T-cell (primary cell): ENCODE results near the gene INMT. TPM values are rescaled to one million over a fixed set of nuclear protein-coding genes. Genes with fewer than 3 reads are reported as not detected.

ENCODE experiments used
- ATAC-seq, 4 experiments: fragments of 200-7000 bp in 3 of 4; fragments of 150-1000 bp in 1 of 4; cut with Tn5 transposase; replicated peaks in 1 of 4; 1 replicate in 3 of 4; 2 replicates in 1 of 4; pipeline ENCODE4 v1.10.0; 2021; ENCODE audit warnings: moderate library complexity in 3 of 4, mild to moderate bottlenecking in 2 of 4, moderate number of reproducible peaks in 1 of 4
- CTCF ChIA-PET, 2 donors: fragments of 300-600 bp; sonication (Branson Sonifier 250); formaldehyde crosslinking; loops; one replicate each; lab custom pipeline; 2022; ENCODE audit warnings: antibody characterized with exemption in 2 of 2; lab: Charles Lee
- POLR2A ChIA-PET, 2 donors: fragments of 300-600 bp; sonication (Branson Sonifier 250); formaldehyde crosslinking; loops; one replicate each; lab custom pipeline; 2022; ENCODE audit warnings: antibody characterized with exemption in 2 of 2; lab: Charles Lee
- DNase-seq, 35 experiments: peaks; one replicate each; pipeline versions ENCODE4 v3.0.0 to v3.0.0-alpha.2; 2013 to 2023
- H3K27ac ChIP-seq: one replicate; pipeline ENCODE4 v1.5.1; 2013; ENCODE audit warnings: low read length
- H3K27me3 ChIP-seq, 2 experiments: replicated peaks in 1 of 2; 1 replicate in 1 of 2; 2 replicates in 1 of 2; pipeline versions ENCODE4 v1.6.1 to v1.7.0; 2013; ENCODE audit warnings: low read length in 1 of 2, mixed read lengths in 1 of 2; ENCODE audit not compliant: control insufficient read depth in 2 of 2, insufficient read depth in 2 of 2; ENCODE audit errors: extremely low read depth in 1 of 2
- H3K36me3 ChIP-seq, 2 donors: 1 replicate in 1 of 2; 2 replicates in 1 of 2; pipeline versions ENCODE4 v1.6.1 to v1.7.0; 2013; ENCODE audit warnings: low read length in 1 of 2; ENCODE audit not compliant: control insufficient read depth in 2 of 2, insufficient read depth in 1 of 2; ENCODE audit errors: extremely low read depth in 1 of 2
- H3K4me1 ChIP-seq, 2 experiments: 1 replicate in 1 of 2; 2 replicates in 1 of 2; pipeline versions ENCODE4 v1.6.1 to v1.7.0; 2013; ENCODE audit warnings: low read length in 2 of 2, mixed read lengths in 1 of 2; ENCODE audit not compliant: insufficient read depth in 2 of 2, control insufficient read depth in 1 of 2; ENCODE audit errors: extremely low read depth in 1 of 2
- H3K4me3 ChIP-seq, 2 donors: 1 replicate in 1 of 2; 2 replicates in 1 of 2; pipeline versions ENCODE4 v1.5.1 to v1.7.0; 2013; ENCODE audit warnings: mild to moderate bottlenecking in 2 of 2, low read length in 1 of 2, moderate library complexity in 1 of 2; ENCODE audit not compliant: control insufficient read depth in 1 of 2; ENCODE audit errors: extremely low read depth in 1 of 2
- H3K9me3 ChIP-seq: 2 replicates; pipeline ENCODE4 v1.7.0; 2013
- H3K27ac Mint-ChIP-seq, 2 donors: one replicate each; pipeline ENCODE4 v1.8.0; 2020 to 2021; ENCODE audit warnings: mild to moderate bottlenecking in 2 of 2, mixed read lengths in 2 of 2
- H3K27me3 Mint-ChIP-seq, 2 donors: one replicate each; pipeline ENCODE4 v1.8.0; 2021 to 2022; ENCODE audit warnings: mixed read lengths in 2 of 2
- H3K36me3 Mint-ChIP-seq: one replicate; pipeline ENCODE4 v1.8.0; 2021; ENCODE audit warnings: mixed read lengths
- H3K4me1 Mint-ChIP-seq, 3 donors: one replicate each; pipeline ENCODE4 v1.8.0; 2020 to 2022; ENCODE audit warnings: mixed read lengths in 3 of 3, mild to moderate bottlenecking in 1 of 3
- H3K4me3 Mint-ChIP-seq, 3 donors: one replicate each; pipeline ENCODE4 v1.8.0; 2020 to 2022; ENCODE audit warnings: mild to moderate bottlenecking in 3 of 3, mixed read lengths in 3 of 3, moderate library complexity in 3 of 3
- H3K9me3 Mint-ChIP-seq, 3 donors: one replicate each; pipeline ENCODE4 v1.8.0; 2020 to 2022; ENCODE audit warnings: mixed read lengths in 3 of 3
- WGBS: methylation state at CpG from one replicate; pipeline ENCODE4 v1.1.5; 2013; ENCODE audit warnings: missing lambda C conversion rate; ENCODE audit not compliant: insufficient coverage; 5-methylcytosine and 5-hydroxymethylcytosine counted together
- total RNA-seq, 35 experiments: library from RNA in 6 of 35; stranded (reverse) in 6 of 35; fragments of 120-200 nt in 1 of 35; gene quantifications; one replicate each; pipeline versions ENCODE4 v1.2.1 to v1.2.4 and lab custom pipeline; 2013 to 2026

Gene INMT
- total RNA-seq, 5 donors from 2014 or later (not counting 1 experiment from before 2014, with no cell fraction given), result 0.14 to 1.7 (median 0.75) TPM

DNA sequence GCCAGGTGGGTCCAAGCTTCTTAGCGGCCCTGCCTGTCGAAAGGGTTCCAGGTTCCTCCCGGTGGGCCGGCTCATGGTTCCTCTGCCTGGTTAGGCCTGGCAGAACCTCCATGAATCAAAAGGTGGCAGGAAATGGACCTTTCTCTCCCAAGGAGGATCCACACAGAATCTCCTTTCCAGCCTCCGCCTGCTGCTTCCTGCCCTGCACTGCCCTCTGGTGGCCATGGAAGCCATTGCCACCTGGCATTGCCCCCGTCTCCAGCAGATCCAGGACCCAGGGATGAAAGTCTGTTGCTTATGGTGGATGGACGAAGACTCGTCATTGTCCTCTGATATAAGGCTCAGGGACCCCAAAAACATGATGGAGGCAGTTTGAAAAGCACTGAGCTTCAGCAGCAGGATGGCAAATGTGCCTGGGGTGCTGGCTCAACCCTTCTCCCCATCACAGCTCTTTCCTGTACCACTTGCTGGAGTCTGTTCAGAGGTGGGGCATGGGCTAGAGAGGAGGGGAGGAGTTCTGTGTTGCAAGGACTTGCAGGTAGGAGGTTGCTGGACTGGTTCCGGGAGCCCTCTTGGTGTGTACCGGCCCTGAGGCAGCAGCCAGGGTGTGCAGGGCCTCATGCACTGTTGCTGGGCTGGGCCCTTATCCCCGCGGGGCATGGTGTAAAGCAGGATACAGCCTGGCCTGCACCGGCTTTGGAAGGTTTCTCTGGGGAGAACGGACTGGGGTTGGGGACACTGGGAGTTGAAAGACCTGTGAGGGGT is 11.3 kb upstream of the INMT start:
- ATAC-seq, result peak; percentile 52 to 64 (median 58)
- H3K4me1 Mint-ChIP-seq, result peaks cover 36 to 48% (median 47%) of the 10 kb centered on the region in 3 donors
- peak overlapping the region in 1 of 3 donors; percentile 24 for H3K4me3 Mint-ChIP-seq
- CTCF ChIA-PET, result interaction anchor here (0.5 to 5.5 kb wide), 25 partner anchors 9 to 463 kb away, joined by 3 to 41 read pairs (median 4); partner anchors contain the start of gene CRHR2 (in 2 of the 2)
- H3K27me3 Mint-ChIP-seq, result no peaks in the 10 kb centered on the region
- peak overlapping the region in 1 of 2 donors; percentile 64 for H3K27ac Mint-ChIP-seq
- Histone ChIP-seq H3K27ac (no peak overlapping the region), H3K36me3 (no peaks in the 10 kb centered on the region), H3K4me3 (no peak overlapping the region), H3K4me1 (peaks cover 17 to 51% of the 10 kb centered on the region in 2 experiments), H3K9me3 (no peaks in the 10 kb centered on the region), H3K27me3 (no peaks in the 10 kb centered on the region)
- H3K36me3 Mint-ChIP-seq, result no peaks in the 10 kb centered on the region
- DNase-seq, result peak; percentile 23 to 85 (median 67)
- POLR2A ChIA-PET, result no interaction called here
- H3K9me3 Mint-ChIP-seq, result no peaks in the 10 kb centered on the region
- WGBS, result 65% methylated on average over 10 of the region's 14 CpGs

DNA sequence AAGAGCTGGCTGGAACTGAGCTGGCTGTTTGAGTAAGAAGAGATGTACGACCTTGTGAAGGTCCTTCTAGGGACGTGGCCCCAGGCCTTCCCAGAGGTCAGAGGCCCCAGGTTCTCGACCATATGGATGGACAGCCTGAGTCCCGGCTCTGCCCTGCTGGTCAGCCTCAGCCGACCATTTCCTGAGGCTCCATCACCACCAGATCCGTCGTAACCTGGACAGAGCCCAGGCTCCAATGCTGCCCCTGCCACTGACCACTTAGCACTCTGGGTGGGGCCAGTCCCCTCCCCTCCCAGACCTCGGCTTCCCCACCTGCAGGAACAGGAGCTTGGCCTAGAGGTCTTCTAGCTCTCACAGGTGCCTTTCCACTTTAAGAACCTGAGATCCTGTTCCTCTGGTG is 10.6 kb upstream of the INMT start:
- POLR2A ChIA-PET, result no interaction called here
- no peak for ATAC-seq
- H3K27ac Mint-ChIP-seq, result no peak overlapping the region

DNA sequence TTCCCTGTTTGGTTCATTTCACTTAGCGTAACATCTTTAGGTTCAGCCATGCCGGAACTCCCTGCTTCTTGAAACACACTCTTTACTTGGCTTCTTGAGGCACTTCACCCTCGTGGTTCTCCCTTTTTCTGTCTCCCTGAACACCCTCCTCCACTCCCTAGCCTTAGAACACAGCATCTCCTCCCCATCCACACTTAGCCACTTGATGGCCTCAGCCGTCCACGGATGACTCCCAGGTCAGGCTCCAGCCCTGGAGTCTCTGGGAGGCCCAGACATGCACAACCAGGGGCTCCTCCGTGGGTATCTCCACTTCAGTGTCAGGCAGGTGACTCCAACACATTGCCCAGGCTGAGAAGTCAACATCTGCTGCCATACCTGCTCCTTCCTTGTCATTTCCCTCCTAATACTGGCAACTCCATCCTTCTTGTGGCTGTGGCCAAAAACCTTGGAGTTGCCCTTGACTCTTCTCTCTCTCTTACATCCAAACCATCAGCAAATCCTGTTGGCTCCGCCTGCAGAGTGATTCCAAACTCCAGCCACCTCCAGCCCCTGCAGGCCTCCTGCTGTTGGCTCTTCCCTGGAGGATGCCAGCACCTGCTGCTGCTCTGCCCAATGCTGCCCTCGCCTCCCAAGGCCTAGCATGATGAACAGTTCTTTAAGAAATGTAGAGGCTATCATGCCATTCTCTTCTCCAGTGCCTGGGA is 8.4 kb upstream of the INMT start:
- Mint-ChIP-seq H3K4me3 (no peak overlapping the region), H3K4me1 (peaks cover 18 to 34% (median 31%) of the 10 kb centered on the region in 3 donors), H3K27me3 (no peaks in the 10 kb centered on the region), H3K27ac (no peak overlapping the region), H3K36me3 (no peaks in the 10 kb centered on the region), H3K9me3 (no peaks in the 10 kb centered on the region)
- H3K9me3 ChIP-seq, result no peaks in the 10 kb centered on the region
- H3K4me3 ChIP-seq, result no peak overlapping the region
- H3K27ac ChIP-seq, result no peak overlapping the region
- WGBS, result 77% methylated on average over 8 of the region's 8 CpGs
- no peaks in the 10 kb centered on the region for H3K36me3 ChIP-seq
- ATAC-seq (no peak), DNase-seq (no peak)
- H3K27me3 ChIP-seq, result no peaks in the 10 kb centered on the region
- ChIA-PET POLR2A (no interaction called here), CTCF (no interaction called here)
- H3K4me1 ChIP-seq, result peaks cover 3 to 42% of the 10 kb centered on the region in 2 experiments

More for the DNA sequence above, 10.6 kb upstream of the INMT start:
- DNase-seq, result no peak
- CTCF ChIA-PET, result interaction anchor here (0.5 to 5.5 kb wide), 12 partner anchors 10 to 192 kb away, joined by 3 to 41 read pairs (median 6); partner anchors contain the start of gene CRHR2 (in 1 of the 2)
- H3K4me3 ChIP-seq, result no peak overlapping the region
- H3K27me3 Mint-ChIP-seq, result no peaks in the 10 kb centered on the region
- H3K27me3 ChIP-seq, result no peaks in the 10 kb centered on the region
- H3K27ac ChIP-seq, result no peak overlapping the region
- H3K36me3 Mint-ChIP-seq, result no peaks in the 10 kb centered on the region
- H3K4me1 Mint-ChIP-seq, result peaks cover 36 to 48% (median 47%) of the 10 kb centered on the region in 3 donors
- H3K9me3 ChIP-seq, result no peaks in the 10 kb centered on the region
- H3K36me3 ChIP-seq, result no peaks in the 10 kb centered on the region
- H3K9me3 Mint-ChIP-seq, result no peaks in the 10 kb centered on the region
- no peak overlapping the region for H3K4me3 Mint-ChIP-seq
- WGBS, result 83% methylated on average over 7 of the region's 8 CpGs
- H3K4me1 ChIP-seq, result peaks cover 17 to 51% of the 10 kb centered on the region in 2 experiments

DNA sequence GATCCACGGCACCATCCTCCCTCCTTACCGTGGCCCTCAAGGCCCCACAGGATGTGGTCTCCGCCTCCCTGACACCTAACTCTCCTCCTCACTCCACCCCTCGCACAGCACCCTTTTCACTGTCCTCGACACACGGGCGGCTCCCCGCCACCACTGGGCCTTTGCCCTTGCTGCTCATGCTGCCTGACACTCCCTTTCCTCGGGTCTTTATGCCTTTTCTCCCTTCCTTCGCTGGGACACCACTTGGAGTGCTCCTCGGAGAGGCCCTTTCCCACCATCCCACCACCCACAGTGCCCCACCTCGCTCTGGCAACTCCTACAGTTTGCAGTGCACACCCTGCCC is 7.9 kb upstream of the INMT start:
- H3K27ac ChIP-seq, result no peak overlapping the region
- H3K4me1 ChIP-seq, result peaks cover 0 to 37% of the 10 kb centered on the region in 2 experiments
- H3K4me3 Mint-ChIP-seq, result no peak overlapping the region
- no peaks in the 10 kb centered on the region for H3K36me3 ChIP-seq
- POLR2A ChIA-PET, result no interaction called here
- H3K9me3 ChIP-seq, result no peaks in the 10 kb centered on the region
- WGBS, result 66% methylated on average over 12 of the region's 12 CpGs
- peak in 1 of 4 experiments; percentile 36 for ATAC-seq
- peak in 2 of 35 experiments; percentile 14 to 20 for DNase-seq
- no peaks in the 10 kb centered on the region for H3K9me3 Mint-ChIP-seq
- H3K4me3 ChIP-seq, result no peak overlapping the region
- no peak overlapping the region for H3K27ac Mint-ChIP-seq
- peaks cover 13 to 28% (median 26%) of the 10 kb centered on the region in 3 donors for H3K4me1 Mint-ChIP-seq
- CTCF ChIA-PET, result interaction anchor here in 1 of 2 donors (1.0 kb wide), 1 partner anchor 40 kb away, joined by 3 read pairs; no protein-coding TSS in a partner anchor
- no peaks in the 10 kb centered on the region for H3K27me3 Mint-ChIP-seq
- no peaks in the 10 kb centered on the region for H3K27me3 ChIP-seq
- no peaks in the 10 kb centered on the region for H3K36me3 Mint-ChIP-seq

DNA sequence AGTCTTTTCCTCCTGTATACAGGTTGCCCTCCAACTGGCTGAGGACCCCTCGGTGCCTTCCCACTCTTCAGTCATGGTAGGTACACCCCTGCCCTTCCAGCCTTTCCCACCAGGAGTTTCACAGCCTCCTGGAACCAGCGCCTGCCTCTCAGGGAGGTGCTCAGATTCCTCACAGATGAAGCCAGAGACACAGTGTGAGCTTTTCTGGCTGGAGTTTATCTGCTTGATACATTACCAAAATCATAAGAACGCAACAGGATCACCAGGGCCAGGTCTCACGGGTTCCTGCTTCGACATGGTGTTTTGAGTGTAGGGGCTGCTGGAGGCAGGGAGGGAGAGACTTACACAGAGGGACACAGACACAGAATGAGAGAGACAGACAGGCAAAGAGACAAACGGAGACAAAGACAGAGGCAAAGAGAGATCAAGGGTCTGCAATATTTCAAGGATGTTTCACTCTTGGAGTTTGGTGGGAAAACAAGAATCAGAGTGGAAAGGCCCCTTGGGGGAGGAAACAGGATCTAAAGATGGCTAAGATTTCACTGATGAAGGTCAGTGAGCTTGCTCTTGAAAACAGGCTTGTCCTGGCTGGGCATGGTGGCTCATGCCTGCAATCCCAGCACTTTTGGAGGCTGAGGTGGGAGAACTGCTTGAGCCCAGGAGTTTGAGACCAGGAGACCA is 6.5 kb upstream of the INMT start:
- Mint-ChIP-seq H3K27ac (no peak overlapping the region), H3K4me1 (peaks cover 6 to 16% (median 13%) of the 10 kb centered on the region in 3 donors), H3K27me3 (no peaks in the 10 kb centered on the region), H3K36me3 (no peaks in the 10 kb centered on the region), H3K9me3 (no peaks in the 10 kb centered on the region), H3K4me3 (no peak overlapping the region)
- ChIA-PET CTCF (interaction anchor here in 1 of 2 donors (1.5 kb wide), 1 partner anchor 11 kb away, joined by 3 read pairs; no protein-coding TSS in a partner anchor), POLR2A (no interaction called here)
- DNase-seq, result no peak
- no peak for ATAC-seq
- Histone ChIP-seq H3K9me3 (no peaks in the 10 kb centered on the region), H3K4me1 (peaks cover 0 to 23% of the 10 kb centered on the region in 2 experiments), H3K27me3 (peaks cover 0 to 3% of the 10 kb centered on the region in 2 experiments), H3K36me3 (no peaks in the 10 kb centered on the region), H3K4me3 (no peak overlapping the region), H3K27ac (no peak overlapping the region)
- 79% methylated on average over 3 of the region's 6 CpGs for WGBS

DNA sequence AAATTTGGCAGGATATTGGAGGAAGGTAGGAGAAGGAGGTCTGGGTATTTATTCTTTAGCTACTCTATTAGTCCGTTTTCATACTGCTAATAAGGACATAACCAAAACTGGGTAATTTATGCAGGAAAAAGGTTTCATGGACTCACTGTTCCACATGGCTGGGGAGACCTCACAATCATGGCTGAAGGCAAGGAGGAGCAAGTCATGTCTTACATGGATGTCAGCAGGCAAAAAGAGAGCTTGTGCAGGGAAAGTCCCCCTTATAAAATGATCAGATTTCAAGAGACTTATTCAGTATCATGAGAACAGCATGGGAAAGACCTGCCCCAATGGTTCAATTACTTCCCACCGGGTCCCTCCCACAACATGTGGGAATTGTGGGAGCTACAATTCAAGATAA is 1.9 kb upstream of the INMT start:
- no peak overlapping the region for H3K27ac ChIP-seq
- no peaks in the 10 kb centered on the region for H3K4me1 ChIP-seq
- no peaks in the 10 kb centered on the region for H3K9me3 ChIP-seq
- no peaks in the 10 kb centered on the region for H3K36me3 Mint-ChIP-seq
- H3K27ac Mint-ChIP-seq, result no peak overlapping the region
- no peak overlapping the region for H3K4me3 ChIP-seq
- no peaks in the 10 kb centered on the region for H3K36me3 ChIP-seq
- ATAC-seq (no peak), DNase-seq (no peak)
- H3K27me3 ChIP-seq, result peaks cover 0 to 12% of the 10 kb centered on the region in 2 experiments
- H3K4me1 Mint-ChIP-seq, result no peaks in the 10 kb centered on the region
- H3K4me3 Mint-ChIP-seq, result no peak overlapping the region
- no CpG with 5 or more reads among the region's 2 CpGs for WGBS
- ChIA-PET CTCF (interaction anchor here in 1 of 2 donors (0.5 kb wide), 1 partner anchor 266 kb away, joined by 3 read pairs; no protein-coding TSS in a partner anchor), POLR2A (no interaction called here)
- no peaks in the 10 kb centered on the region for H3K9me3 Mint-ChIP-seq
- no peaks in the 10 kb centered on the region for H3K27me3 Mint-ChIP-seq
